SK-N-SH treated with all-trans-retinoic acid at 6 μM for 48 hours (cell line): ENCODE data around the gene E2F2.

Source experiments
- ARNTL ChIP-seq: fragments of 450-650 bp; formaldehyde crosslinking; IDR thresholded peaks from 2 replicates; pipeline ENCODE4 v1.5.0; 2020; ENCODE audit warnings: low read depth, mild to moderate bottlenecking, moderate library complexity, borderline replicate concordance
- BACH2 ChIP-seq: fragments of 250-450 bp; sonication (Bioruptor Pico); IDR thresholded peaks from 2 replicates; pipeline ENCODE4 v1.9.0; 2021; ENCODE audit warnings: mild to moderate bottlenecking, borderline replicate concordance
- CREB5 ChIP-seq: fragments of 250-450 bp; sonication (Bioruptor Pico); IDR thresholded peaks from 2 replicates; pipeline ENCODE4 v1.5.1; 2020; ENCODE audit warnings: low read depth, mild to moderate bottlenecking, moderate library complexity
- CSRNP3 ChIP-seq: fragments of 250-450 bp; sonication (Bioruptor Pico); IDR thresholded peaks from 2 replicates; pipeline ENCODE4 v1.5.1; 2021; ENCODE audit warnings: mild to moderate bottlenecking, moderate library complexity
- ESRRG ChIP-seq: fragments of 250-450 bp; sonication (Bioruptor Pico); IDR thresholded peaks from 2 replicates; pipeline ENCODE4 v1.6.1; 2021; ENCODE audit warnings: mild to moderate bottlenecking
- GLIS3 ChIP-seq: fragments of 250-450 bp; sonication (Bioruptor Pico); IDR thresholded peaks from 2 replicates; pipeline ENCODE4 v1.5.0; 2020; ENCODE audit warnings: mild to moderate bottlenecking, moderate library complexity
- PATZ1 ChIP-seq: fragments of 250-450 bp; sonication (Bioruptor Pico); IDR thresholded peaks from 2 replicates; pipeline ENCODE4 v1.8.0; 2020; ENCODE audit warnings: mild to moderate bottlenecking, moderate library complexity, borderline replicate concordance
- PPARA ChIP-seq: fragments of 250-450 bp; sonication (Bioruptor Pico); IDR thresholded peaks from 2 replicates; pipeline ENCODE4 v1.5.0; 2020; ENCODE audit warnings: mild to moderate bottlenecking, borderline replicate concordance
- RARB ChIP-seq: fragments of 250-450 bp; sonication (Bioruptor Pico); IDR thresholded peaks from 2 replicates; pipeline ENCODE4 v1.8.0; 2021; ENCODE audit warnings: mild to moderate bottlenecking, moderate library complexity
- TCF4 ChIP-seq: fragments of 250-450 bp; sonication (Bioruptor Pico); IDR thresholded peaks from 2 replicates; pipeline ENCODE4 v1.8.0; 2021; ENCODE audit warnings: mild to moderate bottlenecking, moderate library complexity, borderline replicate concordance
- ZC3H10 ChIP-seq: fragments of 250-450 bp; sonication (Bioruptor Pico); IDR thresholded peaks from 2 replicates; pipeline ENCODE4 v1.5.1; 2021; ENCODE audit warnings: mild to moderate bottlenecking, moderate library complexity
- ZFP3 ChIP-seq: fragments of 250-450 bp; sonication (Bioruptor Pico); IDR thresholded peaks from 2 replicates; pipeline ENCODE4 v1.5.0; 2020; ENCODE audit warnings: mild to moderate bottlenecking, moderate library complexity
- ZFP30 ChIP-seq: fragments of 450-650 bp; formaldehyde crosslinking; IDR thresholded peaks from 2 replicates; pipeline ENCODE4 v1.5.0; 2022; ENCODE audit warnings: mild to moderate bottlenecking, moderate library complexity
- ZNF8 ChIP-seq: fragments of 450-650 bp; formaldehyde crosslinking; IDR thresholded peaks from 2 replicates; pipeline ENCODE4 v1.5.0; 2020; ENCODE audit warnings: mild to moderate bottlenecking, moderate library complexity

GRCh38 chr1:23463286-23463685 lies 67.7 kb downstream of the E2F2 start:
- TF ChIP-seq ZFP3 (CRISPR knock-in tag) (no peak), ARNTL (CRISPR knock-in tag) (no peak), GLIS3 (CRISPR knock-in tag) (no peak), ESRRG (CRISPR knock-in tag) (no peak), ZFP30 (CRISPR knock-in tag) (no peak), CREB5 (CRISPR knock-in tag) (no peak), ZC3H10 (no peak), PPARA (CRISPR knock-in tag) (no peak), PATZ1 (CRISPR knock-in tag) (no peak), CSRNP3 (CRISPR knock-in tag) (no peak), RARB (no peak), BACH2 (CRISPR knock-in tag) (no peak), TCF4 (CRISPR knock-in tag) (no peak), ZNF8 (no peak)
